OCI-LY1 (cell line): ENCODE data around the gene PREX1.

Experiments
- H2AFZ ChIP-seq: fragments of 200-600 bp; sonication (generic), shearing (Covaris generic); 2 replicates; pipeline ENCODE4 v1.6.0; 2014; ENCODE audit warnings: antibody characterized with exemption, mild to moderate bottlenecking, low read length
- H3F3A ChIP-seq: fragments of 200-600 bp; sonication (generic), shearing (Covaris generic); 2 replicates; pipeline ENCODE4 v1.6.0; 2014; ENCODE audit warnings: mild to moderate bottlenecking, antibody characterized with exemption, low read length, moderate library complexity; ENCODE audit not compliant: insufficient read depth
- H3K27ac ChIP-seq: fragments of 200-600 bp; sonication (generic); 2 replicates; pipeline ENCODE4 v1.5.1; 2014; ENCODE audit warnings: low read length, mixed run types, mild to moderate bottlenecking, low read depth; ENCODE audit not compliant: poor library complexity, severe bottlenecking
- H3K27me3 ChIP-seq: fragments of 200-600 bp; sonication (generic); 2 replicates; pipeline ENCODE4 v1.6.0; 2014; ENCODE audit warnings: antibody characterized with exemption, mild to moderate bottlenecking, low read length, moderate library complexity; ENCODE audit not compliant: insufficient read depth
- H3K36me3 ChIP-seq: fragments of 200-600 bp; sonication (generic); 2 replicates; pipeline ENCODE4 v1.6.1; 2014; ENCODE audit warnings: mild to moderate bottlenecking, antibody characterized with exemption, low read length, moderate library complexity, mixed read lengths; ENCODE audit not compliant: insufficient read depth
- H3K4me1 ChIP-seq: fragments of 200-600 bp; sonication (generic); 2 replicates; pipeline ENCODE4 v1.5.1; 2014; ENCODE audit warnings: mild to moderate bottlenecking, low read length, moderate library complexity; ENCODE audit not compliant: insufficient read depth, severe bottlenecking
- H3K4me2 ChIP-seq: fragments of 200-600 bp; sonication (generic), shearing (Covaris generic); 2 replicates; pipeline ENCODE4 v1.6.1; 2014; ENCODE audit warnings: low read length
- H3K4me3 ChIP-seq: fragments of 200-600 bp; sonication (generic); 2 replicates; pipeline ENCODE4 v1.5.1; 2014; ENCODE audit warnings: low read length, low read depth, mild to moderate bottlenecking, mixed read lengths; ENCODE audit not compliant: poor library complexity, severe bottlenecking
- H3K79me2 ChIP-seq: fragments of 200-600 bp; shearing (Covaris generic); 2 replicates; pipeline ENCODE4 v1.6.1; 2016; ENCODE audit warnings: mixed run types, low read length, mixed read lengths; ENCODE audit not compliant: insufficient read depth
- H3K9ac ChIP-seq: fragments of 200-600 bp; sonication (generic), shearing (Covaris generic); 2 replicates; pipeline ENCODE4 v1.6.1; 2014; ENCODE audit warnings: mild to moderate bottlenecking, low read length, mixed read lengths
- H3K9me2 ChIP-seq: fragments of 200-600 bp; sonication (generic), shearing (Covaris generic); 2 replicates; pipeline ENCODE4 v1.6.1; 2014; ENCODE audit warnings: low read depth, mild to moderate bottlenecking, low read length, mixed read lengths
- H3K9me3 ChIP-seq: fragments of 200-600 bp; shearing (Covaris generic); 2 replicates; pipeline ENCODE4 v1.6.1; 2014; ENCODE audit warnings: low read length, mixed read lengths
- H4K20me1 ChIP-seq: fragments of 200-600 bp; sonication (generic), shearing (Covaris generic); 2 replicates; pipeline ENCODE4 v1.6.0; 2016; ENCODE audit warnings: mild to moderate bottlenecking, low read length; ENCODE audit not compliant: insufficient read depth
- EZH2 ChIP-seq: fragments of 200-600 bp; sonication (generic), shearing (Covaris generic); IDR thresholded peaks from 2 replicates; pipeline ENCODE4 v1.8.0; 2017; ENCODE audit warnings: borderline replicate concordance, mixed run types, mild to moderate bottlenecking, antibody characterized with exemption, low read length, moderate library complexity, mixed read lengths
- TF ChIP-seq, protein P1 (sequence below): fragments of 200-600 bp; sonication (generic), shearing (Covaris generic); IDR thresholded peaks from 2 replicates; pipeline ENCODE4 v1.5.1; 2017; ENCODE audit warnings: mild to moderate bottlenecking, antibody characterized with exemption, low read length, moderate library complexity, mixed read lengths

Gene PREX1

DNA sequence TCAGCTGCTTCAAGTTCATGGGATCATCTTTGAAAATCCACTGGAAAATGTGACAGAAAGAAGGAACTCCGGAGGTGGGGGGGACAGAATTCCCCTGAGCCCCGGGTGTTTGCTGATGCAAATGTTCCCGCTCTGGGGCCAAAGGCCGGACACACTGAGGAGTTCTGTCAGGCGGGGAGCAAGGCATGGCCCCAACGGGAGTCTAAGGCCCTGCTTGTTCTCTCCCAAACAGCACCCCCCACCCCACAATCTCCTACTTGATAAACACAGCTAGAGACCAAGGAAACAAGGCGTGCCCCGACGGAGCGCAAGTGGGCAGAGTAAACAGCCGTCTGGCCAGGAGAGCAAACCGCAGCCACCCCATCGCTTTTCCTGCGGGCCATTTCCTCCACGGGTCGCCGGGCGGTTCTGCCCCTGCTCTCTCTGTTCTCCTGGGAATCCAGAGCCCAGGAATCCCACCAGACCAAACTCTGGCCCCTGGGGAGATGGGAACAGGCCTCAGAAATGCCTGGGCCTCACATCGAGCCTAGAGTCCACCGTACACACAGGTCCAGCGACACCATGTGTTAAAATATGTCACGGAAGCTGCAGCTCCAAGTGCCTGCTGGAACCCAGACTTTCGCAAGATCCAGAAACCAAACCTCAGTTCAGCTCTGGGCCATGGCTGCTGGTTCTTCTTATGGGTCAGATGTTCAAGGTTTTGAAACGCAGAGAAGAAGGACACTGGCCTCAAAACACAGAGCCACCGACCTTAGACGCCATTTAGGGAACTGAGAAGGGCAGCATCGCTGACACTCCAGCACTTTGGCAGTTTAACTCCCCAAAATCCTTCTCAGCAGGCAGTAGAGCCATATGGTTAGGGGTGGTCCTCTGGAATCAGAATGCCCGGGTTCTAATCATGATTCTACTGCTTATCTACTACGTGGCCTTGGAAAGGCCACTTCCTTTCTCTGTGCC is 104.2 kb downstream of the PREX1 start:
- no peaks in the 10 kb centered on the region for H3F3A ChIP-seq
- H3K27ac ChIP-seq = no peak overlapping the region
- H3K79me2 ChIP-seq = no peaks in the 10 kb centered on the region
- no peaks in the 10 kb centered on the region for H3K9me2 ChIP-seq
- H3K9ac ChIP-seq = no peak overlapping the region
- no peak overlapping the region for H2AFZ ChIP-seq
- no peaks in the 10 kb centered on the region for H3K27me3 ChIP-seq
- TF ChIP-seq EZH2 = no peak
- TF ChIP-seq, protein P1, sequence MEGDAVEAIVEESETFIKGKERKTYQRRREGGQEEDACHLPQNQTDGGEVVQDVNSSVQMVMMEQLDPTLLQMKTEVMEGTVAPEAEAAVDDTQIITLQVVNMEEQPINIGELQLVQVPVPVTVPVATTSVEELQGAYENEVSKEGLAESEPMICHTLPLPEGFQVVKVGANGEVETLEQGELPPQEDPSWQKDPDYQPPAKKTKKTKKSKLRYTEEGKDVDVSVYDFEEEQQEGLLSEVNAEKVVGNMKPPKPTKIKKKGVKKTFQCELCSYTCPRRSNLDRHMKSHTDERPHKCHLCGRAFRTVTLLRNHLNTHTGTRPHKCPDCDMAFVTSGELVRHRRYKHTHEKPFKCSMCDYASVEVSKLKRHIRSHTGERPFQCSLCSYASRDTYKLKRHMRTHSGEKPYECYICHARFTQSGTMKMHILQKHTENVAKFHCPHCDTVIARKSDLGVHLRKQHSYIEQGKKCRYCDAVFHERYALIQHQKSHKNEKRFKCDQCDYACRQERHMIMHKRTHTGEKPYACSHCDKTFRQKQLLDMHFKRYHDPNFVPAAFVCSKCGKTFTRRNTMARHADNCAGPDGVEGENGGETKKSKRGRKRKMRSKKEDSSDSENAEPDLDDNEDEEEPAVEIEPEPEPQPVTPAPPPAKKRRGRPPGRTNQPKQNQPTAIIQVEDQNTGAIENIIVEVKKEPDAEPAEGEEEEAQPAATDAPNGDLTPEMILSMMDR = no peak
- H3K9me3 ChIP-seq = no peaks in the 10 kb centered on the region
- H3K4me2 ChIP-seq = no peak overlapping the region
- no peaks in the 10 kb centered on the region for H4K20me1 ChIP-seq
- H3K4me1 ChIP-seq = no peaks in the 10 kb centered on the region
- H3K36me3 ChIP-seq = no peaks in the 10 kb centered on the region
- H3K4me3 ChIP-seq = no peak overlapping the region

DNA sequence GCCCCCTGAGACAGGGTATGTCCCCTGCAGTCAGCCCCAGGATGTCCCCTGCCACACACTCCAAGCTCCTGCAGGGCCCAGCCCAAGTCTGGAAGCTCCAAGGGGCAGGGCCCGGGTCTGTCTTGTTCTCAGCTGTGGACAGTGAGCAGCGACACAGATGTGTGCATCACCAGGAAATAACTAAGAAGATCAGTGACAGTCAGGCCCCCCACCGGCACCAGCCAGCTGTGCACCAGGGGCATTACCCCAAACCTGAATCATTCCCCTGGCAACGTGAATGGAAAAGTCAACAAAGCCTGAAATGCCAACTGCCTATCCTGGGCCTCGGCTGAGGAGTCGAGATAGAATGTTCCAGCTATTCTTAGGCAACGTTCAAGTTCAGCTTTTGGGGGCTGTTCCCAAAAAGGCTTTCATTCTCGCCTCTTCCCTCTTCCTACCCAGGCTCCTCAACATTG is 105.0 kb downstream of the PREX1 start:
- no peaks in the 10 kb centered on the region for H3K9me3 ChIP-seq
- no peaks in the 10 kb centered on the region for H3F3A ChIP-seq
- H3K36me3 ChIP-seq = no peaks in the 10 kb centered on the region
- H4K20me1 ChIP-seq = no peaks in the 10 kb centered on the region
- H3K79me2 ChIP-seq = no peaks in the 10 kb centered on the region
- no peak overlapping the region for H3K27ac ChIP-seq
- H2AFZ ChIP-seq = no peak overlapping the region
- TF ChIP-seq, protein P1 = no peak
- TF ChIP-seq EZH2 = no peak
- no peak overlapping the region for H3K4me2 ChIP-seq
- no peaks in the 10 kb centered on the region for H3K4me1 ChIP-seq
- no peak overlapping the region for H3K4me3 ChIP-seq
- H3K27me3 ChIP-seq = peaks cover 2% of the 10 kb centered on the region; the same call in 1 of the 2 replicates
- no peaks in the 10 kb centered on the region for H3K9me2 ChIP-seq
- H3K9ac ChIP-seq = no peak overlapping the region

DNA sequence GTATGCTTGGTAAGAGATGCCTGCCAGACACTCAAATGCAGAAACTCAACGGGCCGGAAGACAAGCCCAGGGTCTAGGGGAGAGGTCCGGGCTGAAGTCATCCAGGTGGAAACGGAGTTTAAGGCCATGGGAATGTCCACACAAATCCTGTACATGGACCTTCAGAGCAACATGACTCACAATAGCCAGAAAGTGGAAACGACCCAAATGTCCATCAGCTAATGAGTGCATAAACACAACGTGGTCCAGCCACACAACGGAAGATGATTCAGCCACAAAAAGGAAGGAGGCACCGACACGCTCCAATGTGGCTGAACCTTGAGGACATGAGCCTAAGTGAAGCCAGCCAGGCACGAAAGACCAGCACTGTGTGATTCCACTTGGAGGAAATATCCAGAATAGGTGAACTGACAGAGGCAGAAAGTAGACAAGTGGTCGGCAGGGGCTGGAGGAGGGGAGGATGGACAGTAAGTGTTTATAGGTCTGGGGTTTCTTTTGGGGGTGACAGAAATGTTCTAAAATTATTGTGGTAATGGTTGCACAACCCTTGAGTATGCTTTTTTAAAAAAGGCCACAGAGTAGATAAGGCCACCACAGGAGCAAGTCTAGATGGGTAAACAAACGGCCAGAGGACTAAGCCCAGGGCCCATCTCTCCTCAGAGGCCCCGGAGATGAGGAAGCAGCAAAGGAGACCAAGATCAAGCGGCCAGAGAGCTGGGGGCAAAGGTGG is 105.6 kb downstream of the PREX1 start:
- Histone ChIP-seq H3K27ac (no peak overlapping the region), H3K9me2 (no peaks in the 10 kb centered on the region), H3K9me3 (no peaks in the 10 kb centered on the region), H2AFZ (no peak overlapping the region), H3K36me3 (no peaks in the 10 kb centered on the region), H3K9ac (no peak overlapping the region), H3K4me3 (no peak overlapping the region), H4K20me1 (no peaks in the 10 kb centered on the region), H3K4me1 (no peaks in the 10 kb centered on the region), H3K4me2 (no peak overlapping the region), H3K27me3 (peaks cover 3% of the 10 kb centered on the region; the same call in 1 of the 2 replicates), H3K79me2 (no peaks in the 10 kb centered on the region), H3F3A (no peaks in the 10 kb centered on the region)
- no peak for TF ChIP-seq EZH2
